ENCODE measurements around the gene SLBP.

GRCh38 chr4:1656986-1657385 lies 55.1 kb downstream of the SLBP start:
- no peak for TF ChIP-seq POLR2AphosphoS5 (IDR thresholded peaks at IDR 0.05)
- TF ChIP-seq, protein P1, sequence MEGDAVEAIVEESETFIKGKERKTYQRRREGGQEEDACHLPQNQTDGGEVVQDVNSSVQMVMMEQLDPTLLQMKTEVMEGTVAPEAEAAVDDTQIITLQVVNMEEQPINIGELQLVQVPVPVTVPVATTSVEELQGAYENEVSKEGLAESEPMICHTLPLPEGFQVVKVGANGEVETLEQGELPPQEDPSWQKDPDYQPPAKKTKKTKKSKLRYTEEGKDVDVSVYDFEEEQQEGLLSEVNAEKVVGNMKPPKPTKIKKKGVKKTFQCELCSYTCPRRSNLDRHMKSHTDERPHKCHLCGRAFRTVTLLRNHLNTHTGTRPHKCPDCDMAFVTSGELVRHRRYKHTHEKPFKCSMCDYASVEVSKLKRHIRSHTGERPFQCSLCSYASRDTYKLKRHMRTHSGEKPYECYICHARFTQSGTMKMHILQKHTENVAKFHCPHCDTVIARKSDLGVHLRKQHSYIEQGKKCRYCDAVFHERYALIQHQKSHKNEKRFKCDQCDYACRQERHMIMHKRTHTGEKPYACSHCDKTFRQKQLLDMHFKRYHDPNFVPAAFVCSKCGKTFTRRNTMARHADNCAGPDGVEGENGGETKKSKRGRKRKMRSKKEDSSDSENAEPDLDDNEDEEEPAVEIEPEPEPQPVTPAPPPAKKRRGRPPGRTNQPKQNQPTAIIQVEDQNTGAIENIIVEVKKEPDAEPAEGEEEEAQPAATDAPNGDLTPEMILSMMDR (IDR thresholded peaks at IDR 0.05), result no peak
